ENCODE results near the gene NVL.

Gene NVL

DNA sequence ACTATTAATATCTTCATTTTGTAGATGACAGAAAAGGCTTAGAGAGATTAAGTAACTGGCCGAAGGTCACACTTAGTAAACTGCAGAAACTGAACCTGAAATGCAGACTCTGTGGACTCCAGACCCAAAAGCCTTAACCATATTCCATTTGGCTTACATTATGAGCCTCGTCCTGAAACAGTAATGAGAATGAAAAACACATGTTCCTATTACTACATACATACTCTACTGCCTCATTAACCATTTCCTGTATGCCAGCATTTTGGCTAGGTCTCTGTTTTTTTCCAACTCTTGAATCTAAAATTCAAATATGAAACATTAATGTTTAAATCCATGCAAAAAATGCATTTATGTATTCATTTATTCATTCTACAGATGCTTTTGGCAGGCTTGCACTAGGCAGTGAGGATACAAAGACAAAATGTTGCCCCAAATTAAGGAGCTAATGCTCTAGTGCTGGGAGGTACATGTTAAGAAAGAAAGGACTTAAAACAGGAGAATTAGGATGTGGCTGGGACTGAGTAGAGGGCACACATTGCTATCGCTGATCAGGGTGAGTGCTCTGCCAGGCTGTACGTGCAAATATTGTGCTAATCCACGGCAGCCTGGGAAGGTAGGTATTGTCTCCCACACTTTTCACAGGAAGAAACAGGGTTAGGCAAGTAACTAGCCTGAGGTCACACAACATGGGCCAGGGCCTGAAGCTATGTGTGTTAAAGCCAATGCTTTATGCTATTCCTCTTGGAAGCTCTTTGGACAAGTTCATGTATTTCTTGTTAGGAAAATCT lies 133.0 kb downstream of the NVL start:
- no peak for DNase-seq (ENCODE audit: low read depth in 2 of 2)

DNA sequence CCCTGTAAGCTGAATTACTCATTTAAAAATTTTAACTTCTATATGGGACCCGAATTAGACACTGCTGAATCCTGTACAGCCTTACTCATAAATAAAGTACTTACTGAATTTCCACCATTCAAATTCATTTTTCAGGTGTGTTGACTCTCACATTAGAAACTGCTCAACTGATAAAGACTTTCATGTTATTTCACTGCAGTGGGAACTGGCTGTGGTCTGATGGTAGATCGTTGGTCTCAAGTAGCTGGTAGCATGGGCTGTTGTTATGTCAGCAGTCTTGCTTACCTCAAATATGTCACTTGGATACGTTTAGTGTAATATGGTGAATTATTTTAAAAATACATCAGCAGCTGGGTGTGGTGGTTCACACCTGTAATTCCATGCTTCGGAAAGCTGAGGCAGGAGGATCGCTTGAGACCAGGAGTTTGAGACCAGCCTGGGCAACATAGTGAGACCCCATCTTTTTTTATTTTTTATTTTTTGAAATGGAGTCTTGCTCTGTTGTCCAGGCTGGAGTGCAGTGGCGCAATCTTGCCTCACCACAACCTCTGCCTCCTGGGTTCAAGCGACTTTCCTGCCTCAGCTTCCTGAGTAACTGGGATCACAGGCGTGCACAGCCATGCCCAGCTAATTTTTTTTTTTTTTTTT lies 136.5 kb downstream of the NVL start:
- no peak for DNase-seq (ENCODE audit: low read depth in 2 of 2)

DNA sequence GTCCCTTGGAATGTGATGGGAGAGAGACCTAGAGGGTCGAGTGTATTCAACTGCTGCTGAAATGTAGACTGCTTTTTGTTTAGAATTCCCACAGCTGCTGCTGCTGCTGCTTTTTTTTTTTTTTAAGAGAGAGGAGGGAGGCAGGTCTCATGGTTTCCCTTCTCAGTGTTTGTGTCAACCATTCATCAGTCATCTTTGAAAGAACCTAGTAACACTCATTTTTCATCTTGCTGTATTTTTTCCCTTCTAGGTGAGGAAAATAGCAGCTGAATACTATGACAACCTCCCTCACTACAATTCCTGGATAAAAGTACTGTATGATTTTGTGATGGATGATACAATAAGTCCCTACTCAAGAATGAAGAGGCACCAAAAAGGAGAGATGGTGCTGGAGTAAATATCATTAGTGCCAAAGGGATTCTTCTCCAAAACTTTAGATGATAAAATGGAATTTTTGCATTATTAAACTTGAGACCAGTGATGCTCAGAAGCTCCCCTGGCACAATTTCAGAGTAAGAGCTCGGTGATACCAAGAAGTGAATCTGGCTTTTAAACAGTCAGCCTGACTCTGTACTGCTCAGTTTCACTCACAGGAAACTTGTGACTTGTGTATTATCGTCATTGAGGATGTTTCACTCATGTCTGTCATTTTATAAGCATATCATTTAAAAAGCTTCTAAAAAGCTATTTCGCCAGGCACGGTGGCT lies 137.7 kb downstream of the NVL start:
- DNase-seq (ENCODE audit: low read depth in 2 of 2), result no peak

DNA sequence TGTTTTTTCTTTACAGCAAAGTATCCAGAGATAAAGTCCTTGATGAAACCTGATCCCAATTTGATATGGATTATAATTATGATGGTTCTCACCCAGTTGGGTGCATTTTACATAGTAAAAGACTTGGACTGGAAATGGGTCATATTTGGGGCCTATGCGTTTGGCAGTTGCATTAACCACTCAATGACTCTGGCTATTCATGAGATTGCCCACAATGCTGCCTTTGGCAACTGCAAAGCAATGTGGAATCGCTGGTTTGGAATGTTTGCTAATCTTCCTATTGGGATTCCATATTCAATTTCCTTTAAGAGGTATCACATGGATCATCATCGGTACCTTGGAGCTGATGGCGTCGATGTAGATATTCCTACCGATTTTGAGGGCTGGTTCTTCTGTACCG lies 140.4 kb downstream of the NVL start:
- DNase-seq (ENCODE audit: low read depth in 2 of 2), result no peak

DNA sequence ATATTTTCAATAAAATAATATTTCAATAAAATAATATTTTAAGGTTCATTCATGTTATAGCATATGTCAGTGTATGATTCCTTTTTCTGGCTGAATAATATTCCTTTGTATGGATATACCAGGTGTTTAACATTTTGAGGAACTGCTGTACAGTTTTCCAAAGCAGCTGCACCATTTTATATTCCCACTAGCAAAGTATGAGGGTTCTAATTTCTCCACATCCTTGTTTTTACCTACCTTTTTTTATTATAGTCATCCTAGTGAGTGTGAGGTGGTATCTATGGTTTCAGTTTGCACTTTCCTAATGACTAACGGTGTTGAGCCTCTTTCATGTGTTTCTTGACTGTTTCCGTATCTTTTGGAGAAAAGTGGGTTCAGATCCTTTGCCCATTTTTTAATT lies 141.7 kb downstream of the NVL start:
- no peak for DNase-seq (ENCODE audit: low read depth in 2 of 2)

DNA sequence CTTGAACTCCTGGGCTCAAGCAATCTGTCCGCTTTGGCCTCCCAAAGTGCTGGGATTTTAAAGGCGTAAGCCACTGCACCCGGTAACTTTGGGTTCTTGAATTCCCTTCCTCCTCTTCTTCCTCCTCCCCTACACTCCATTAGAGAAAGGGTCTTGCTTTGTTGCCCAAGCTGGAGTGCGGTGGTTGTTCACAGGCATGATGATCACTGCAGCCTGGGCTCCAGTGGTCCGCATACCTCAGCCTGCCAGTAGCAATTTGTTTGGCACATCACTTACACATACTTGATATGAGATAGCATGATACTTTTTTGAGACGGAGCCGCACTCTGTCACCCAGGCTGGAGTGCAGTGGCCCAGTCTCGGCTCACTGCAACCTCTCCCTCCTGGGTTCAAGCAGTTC lies 144.8 kb downstream of the NVL start:
- DNase-seq (ENCODE audit: low read depth in 2 of 2), result no peak

DNA sequence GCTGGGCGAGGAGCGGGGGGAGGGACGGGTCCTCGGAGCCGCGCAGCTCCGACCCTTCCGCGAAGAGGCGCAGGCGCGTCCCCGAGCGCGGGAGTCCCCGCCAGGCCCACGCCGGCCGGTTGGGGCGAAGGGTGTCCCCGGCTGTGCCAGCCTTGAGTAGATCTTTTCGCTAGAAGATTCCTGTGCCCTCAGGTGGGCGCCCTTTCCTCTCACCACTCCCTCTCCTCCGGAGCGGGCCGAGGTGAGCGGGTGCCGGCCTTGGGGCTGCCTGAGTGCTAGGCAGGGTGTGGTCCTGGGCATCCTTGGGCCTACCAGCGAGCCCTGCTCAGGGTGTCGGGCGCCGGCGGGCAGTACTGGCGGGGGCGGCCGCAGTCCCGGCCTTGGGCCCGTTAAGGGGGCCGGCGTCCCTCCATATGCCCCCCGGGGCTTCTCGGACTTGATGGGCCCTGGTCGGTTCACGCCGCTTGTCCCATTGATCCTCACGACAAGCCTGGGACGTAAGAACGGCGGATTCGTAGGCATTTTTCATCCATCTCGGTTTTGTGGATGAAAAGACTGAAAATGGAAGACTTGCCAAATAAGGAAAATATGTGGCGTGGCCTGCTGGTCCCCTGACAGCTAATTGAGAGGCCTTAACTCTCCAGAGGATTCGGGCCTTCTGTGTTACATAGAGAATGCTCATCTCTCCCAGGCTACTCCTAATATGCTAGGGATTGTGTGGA lies 146.2 kb downstream of the NVL start:
- DNase-seq (ENCODE audit: low read depth in 2 of 2), result peak; percentile 53 to 56

DNA sequence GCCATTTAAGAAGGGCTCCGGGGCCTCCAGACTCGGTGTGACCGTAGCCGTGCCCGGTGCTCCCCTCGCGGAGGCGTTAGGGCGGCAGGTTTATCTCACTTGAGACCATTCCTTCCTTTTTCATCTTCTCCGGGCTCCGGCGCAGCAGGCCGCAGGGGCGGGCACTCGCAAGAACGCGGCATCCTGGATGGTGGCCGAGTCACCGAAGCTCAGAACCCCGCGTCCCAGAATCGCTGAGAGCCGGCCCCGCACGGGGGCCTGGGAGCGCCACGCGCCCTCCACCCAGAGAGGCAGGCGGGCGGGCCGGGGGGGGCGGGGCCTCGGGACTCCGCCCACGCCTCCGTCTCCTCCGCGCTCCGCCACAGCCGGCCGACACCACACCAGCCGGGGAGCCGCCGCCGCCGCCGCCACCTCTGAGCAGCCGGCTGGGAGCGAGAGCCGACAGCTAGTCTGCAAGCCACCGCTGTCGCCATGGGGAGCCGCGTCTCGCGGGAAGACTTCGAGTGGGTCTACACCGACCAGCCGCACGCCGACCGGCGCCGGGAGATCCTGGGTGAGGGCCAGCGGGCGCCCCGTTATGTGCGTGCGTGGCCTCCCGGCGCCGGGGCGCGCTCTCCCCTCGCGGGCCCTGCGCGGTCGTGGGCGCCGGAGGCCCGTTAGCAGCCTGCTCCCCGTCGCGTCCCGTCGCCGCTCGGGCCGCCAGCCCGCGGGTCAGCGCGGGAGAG lies 146.9 kb downstream of the NVL start, which contains the start of gene DEGS1:
TSS of gene DEGS1 (plus strand) at position 375 of the 725 bp plus-strand sequence. CDS start at position 472, 97 bp downstream.
- DNase-seq (ENCODE audit: low read depth in 2 of 2), result peak; percentile 71 to 74

DNA sequence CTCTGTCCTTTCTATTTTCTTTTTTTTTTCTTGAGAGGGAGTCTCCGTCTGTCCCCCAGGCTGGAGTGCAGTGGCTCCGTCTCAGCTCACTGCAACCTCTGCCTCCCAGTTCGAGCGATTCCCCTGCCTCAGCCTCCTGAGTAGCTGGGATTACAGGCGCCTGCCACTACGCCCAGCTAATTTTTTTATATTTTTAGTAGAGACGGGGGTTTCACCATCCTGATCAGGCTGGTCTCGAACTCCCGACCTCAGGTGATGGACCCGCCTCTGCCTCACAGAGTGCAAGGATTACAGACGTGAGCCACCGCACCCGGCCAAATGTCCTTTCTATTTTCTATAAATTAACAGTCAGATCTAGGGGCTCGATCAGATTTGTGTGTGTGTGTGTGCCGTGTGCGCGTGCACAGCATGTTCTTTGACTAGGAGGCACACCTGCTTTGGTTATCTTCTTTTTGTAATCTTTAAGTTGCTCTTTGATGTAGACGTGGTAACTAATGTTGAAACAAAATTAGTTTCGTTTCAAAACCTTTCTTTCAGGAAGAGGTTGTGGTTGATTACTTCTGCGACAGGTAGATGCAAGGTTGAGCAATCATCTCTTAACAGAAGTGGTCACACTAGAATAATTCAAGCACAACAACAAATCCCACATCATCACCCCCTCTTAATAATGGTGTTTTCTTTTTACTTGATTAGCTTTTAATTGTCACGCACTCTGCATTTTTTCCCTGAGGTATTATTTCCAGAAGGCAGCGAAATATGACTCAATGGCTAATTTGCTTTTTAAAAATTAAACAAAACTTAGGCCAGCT lies 147.7 kb downstream of the NVL start:
- DNase-seq (ENCODE audit: low read depth in 2 of 2), result peak; percentile 30 to 31

DNA sequence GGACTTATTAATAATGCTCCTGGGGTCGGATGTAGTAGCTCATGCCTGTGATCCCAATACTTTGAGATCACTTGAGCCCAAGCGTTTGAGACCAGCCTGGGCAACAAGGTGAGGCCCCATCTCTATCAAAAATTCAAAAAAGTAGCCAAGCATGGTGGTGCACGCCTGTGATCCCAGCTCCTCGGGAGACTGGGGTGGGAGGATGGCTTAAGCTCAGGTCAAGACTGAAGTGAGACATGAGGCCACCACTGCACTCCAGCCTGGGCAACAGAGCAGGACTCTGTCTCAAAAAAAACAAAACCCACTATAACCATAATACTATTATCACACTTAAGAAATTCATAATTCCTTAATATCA lies 148.5 kb downstream of the NVL start:
- no peak for DNase-seq (ENCODE audit: low read depth in 2 of 2)

DNA sequence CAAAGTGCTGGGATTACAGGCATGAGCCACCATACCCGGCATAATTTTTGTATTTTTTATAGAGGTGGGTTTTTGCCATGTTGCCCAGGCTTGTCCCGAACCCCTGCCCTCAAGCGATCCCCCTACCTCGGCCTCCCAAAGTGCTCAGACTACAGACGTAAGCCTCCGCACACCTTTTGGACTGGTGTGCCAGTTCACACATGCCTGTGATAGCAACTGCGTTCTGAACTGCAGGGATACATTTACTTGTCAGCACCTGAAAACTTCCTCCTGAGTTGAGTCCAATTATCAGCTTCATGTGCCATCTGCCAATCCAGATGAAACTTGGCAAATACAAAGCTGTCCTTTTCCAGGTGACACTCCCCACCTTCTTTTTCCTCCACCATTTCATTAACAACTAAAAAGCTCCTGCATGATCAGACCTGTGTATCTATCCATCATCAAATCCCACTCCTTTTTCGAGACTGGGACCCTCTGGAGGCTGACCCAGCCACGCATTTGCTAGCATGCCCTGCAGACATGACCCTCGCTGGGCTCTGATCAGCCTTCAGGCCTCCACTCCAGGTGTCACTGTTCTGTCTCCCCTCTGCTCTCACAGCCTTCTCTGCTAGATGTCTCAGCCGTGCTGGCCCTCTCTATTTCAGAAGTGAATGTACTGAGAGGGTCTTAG lies 149.1 kb downstream of the NVL start:
- no peak for DNase-seq (ENCODE audit: low read depth in 2 of 2)

DNA sequence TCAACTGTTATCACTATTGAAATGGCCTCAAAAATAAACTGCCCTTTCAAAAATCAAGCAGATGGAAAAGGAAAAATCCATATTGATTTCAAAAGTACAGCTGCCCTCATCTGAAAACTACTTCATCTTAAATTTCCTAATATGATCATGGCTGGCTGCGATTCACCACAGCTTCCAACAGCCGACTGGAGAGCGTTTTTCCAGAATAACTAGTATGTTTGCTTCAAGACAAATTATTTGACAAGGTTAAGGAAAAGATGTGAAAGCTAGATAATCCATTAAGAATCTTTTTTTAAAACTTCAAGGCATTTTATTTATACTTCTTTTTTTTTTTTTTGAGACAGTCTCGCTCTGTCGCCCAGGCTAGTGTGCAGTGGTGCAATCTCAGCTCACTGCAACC lies 151.1 kb downstream of the NVL start:
- no peak for DNase-seq (ENCODE audit: low read depth in 2 of 2)

DNA sequence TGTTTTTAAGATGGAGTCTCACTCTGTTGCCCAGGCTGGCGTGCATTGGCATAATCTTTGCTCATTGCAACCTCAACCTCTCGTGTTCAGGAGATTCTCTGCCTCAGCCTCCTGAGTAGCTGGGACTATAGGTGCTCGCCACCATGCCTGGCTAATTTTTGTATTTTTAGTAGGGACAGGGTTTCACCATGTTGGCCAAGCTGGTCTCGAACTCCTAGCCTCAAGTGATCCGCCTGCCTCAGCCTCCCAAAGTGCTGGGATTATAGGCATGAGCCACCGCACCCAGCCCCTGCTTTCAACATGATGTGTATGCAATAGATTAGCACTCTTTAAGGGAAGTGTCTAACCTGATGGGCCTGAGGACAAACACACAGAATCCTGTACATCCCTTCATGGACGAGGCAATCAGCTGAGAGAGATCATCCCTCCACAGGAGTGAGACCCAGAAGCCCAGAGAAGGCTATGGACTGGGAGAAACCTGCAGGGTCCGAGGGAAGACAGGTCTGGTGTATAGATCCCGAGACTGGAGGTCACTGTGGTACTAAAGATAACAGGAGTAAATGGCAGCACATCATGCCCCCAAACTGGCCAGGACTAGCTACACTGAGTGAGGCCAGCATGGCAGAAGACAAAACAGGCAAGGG lies 152.5 kb downstream of the NVL start:
- no peak for DNase-seq (ENCODE audit: low read depth in 2 of 2)
